HG03064 (cell line): ENCODE measurements around the gene CDK11A.
"Not testable (repeated sequence)": the region's sequence is repeated elsewhere in the genome, so short reads cannot be mapped to it uniquely, and the experiment has no call there.

Experiments used
- ATAC-seq: cut with Tn5 transposase; IDR thresholded peaks from one replicate; pipeline ENCODE4 v1.9.1; 2021; ENCODE audit warnings: low read depth; ENCODE audit not compliant: unreplicated experiment

Gene CDK11A

GRCh38 chr1:1755426-1755825 lies 31.3 kb upstream of the CDK11A start:
- no peak for ATAC-seq

DNA sequence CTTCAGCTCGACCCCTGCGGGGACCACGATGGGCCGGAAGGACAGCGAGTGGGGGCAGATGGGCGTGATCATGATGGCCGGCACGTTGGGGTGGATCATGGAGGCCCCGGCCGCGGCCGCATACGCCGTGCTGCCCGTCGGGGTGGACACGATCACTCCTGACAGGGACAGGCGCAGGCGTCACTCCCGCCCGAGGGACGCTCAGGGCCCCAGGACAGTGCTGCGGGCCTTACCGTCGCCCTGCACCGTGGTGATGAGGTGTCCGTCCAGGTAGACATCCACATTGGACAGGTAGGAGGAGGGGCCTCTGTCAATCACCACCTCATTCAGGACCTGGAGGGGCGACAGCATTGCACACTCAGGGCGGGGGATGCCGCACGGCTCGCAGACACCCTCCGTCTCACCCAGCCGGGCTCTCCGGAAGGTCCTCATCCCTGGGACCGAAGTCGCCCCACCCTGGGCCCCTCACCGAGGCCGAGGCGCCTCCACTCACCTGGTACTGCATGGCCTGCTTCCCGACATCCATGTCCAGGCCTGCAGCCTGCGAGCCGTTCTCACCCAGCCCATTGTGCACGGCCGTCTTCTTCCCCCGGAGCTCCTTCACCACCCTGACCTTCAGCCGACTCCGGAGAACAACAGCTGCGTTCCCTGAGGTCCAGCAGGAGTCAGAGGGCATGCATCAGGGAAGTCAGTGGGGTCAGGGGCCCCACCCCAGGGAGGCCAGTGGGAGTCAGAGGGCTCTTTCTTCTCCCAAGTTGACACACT lies 30.1 kb upstream of the CDK11A start:
- no peak for ATAC-seq

GRCh38 chr1:1753607-1754005 lies 29.4 kb upstream of the CDK11A start:
- ATAC-seq, result no peak

- no peak for ATAC-seq
These were observed 28.8 kb upstream of the CDK11A start for GRCh38 chr1:1752636-1753606.

DNA sequence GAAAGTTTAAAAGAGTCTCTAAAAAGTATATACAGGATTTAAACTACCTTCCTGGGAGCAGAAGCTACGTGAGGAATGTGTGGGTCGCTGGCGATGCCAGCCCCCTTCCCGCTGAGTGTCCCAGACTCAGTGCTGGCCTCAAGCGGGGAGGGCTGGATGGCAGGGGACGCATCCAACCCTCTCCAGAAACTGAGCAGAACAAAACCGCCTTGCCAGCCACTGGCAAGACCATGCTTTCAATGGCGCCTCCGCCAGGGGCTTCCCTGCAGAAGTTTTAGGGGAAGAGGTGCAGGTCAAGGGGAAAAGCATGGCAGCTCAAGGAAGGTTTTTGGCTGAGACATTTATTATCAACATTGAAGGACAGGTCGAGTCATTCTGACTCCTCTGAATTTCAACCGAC lies 28.0 kb upstream of the CDK11A start:
- no peak for ATAC-seq

DNA sequence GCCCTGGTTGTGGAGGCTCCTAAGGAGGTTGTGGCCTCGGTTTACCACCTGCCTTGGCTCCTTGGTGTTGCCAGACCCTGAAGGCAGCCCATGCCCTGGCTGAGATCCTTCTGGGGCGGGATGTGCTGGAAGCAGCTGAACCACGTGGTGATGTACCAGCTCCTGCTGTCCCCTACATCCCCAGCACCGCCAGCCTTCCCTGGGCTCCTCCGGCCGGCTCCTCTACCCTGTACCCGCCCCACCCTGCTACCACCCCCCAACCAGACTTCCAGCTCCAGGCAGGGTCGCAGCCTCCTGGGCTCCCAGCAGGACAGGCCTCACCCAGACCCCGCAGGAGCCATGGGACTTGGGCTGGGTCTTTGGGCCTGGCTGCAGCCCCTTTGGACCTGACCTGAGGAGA lies 25.8 kb upstream of the CDK11A start:
- ATAC-seq, result not testable (repeated sequence)

DNA sequence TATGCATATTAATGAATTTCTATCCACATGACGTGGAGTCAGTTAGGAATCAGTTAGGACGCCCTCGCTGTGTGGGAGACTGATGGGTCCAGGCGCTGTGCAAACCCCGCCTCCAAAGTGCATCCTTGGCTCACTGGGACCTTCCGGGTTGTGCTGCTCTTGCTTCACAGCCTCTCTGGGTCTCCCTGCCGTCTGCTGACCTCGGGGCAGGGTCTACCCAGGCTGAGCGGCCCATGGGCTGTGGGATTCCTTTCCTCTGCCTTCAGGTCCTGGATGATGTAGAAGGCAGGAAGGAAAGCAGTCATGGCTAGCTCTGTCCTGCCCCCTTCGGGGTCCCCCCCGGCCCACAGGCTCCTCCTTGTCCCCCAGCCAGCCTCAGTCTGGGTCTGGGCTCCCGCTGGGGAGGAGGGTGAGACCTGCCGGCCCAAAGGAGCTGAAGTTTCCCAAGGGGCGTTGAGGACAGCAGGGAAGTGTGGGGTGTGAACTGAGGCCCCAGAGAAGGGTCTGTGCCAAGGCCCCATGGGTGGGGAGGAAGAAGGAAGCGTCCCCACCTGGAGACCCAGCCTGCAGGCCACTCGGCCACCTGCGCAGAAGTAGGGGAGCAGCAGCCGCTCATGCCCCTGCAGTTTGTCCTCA lies 24.6 kb upstream of the CDK11A start:
- no peak for ATAC-seq

DNA sequence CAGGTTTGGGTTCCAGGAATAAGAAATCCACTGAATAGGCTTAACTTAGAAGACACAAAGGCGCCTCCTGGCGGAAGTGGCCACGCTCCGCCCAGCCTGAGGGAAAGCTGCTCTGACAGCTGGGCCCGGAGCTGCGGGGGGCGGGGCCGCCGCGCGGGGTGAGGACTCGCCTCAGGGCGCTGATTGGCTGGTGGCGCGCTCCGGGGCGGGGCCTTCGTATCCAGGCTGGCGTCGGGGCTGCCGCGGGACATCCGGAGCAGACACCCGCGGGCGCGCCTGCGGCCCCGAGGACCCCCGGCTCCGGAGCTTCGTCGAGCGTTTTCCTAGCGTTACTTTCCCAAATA lies 22.4 kb upstream of the CDK11A start:
- ATAC-seq, result peak; percentile 77

GRCh38 chr1:1745651-1746565 lies 21.8 kb upstream of the CDK11A start:
- peak; percentile 50 for ATAC-seq

- ATAC-seq, result not testable (repeated sequence)
These were observed 18.4 kb upstream of the CDK11A start for GRCh38 chr1:1742529-1742928.

GRCh38 chr1:1741013-1741412 lies 16.9 kb upstream of the CDK11A start:
- not testable (repeated sequence) for ATAC-seq

DNA sequence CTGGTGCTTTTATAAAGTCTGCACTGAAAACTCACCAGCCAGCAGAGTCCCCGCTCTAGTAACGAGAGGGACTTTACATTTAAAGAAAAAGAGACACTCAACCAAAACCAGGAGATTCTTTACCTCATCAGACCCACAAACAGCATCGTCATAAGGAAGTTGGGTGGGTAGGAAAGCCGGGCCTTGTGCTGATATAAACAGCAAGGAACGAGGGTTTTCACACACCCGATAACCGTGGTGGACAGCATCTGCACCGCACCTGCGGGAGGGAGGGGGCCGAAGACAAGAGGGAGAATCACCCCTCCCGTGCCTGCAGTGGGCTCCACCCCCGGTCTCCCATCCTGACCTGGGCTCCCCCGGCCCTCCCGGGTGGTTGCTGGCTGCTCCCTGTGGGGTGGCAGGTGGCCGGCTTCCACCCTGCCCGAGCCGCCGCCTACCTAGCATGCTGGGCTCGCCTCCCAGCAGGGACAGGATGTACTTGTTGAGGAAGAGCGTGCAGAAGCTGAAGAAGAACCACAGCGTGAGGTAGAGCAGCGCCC lies 14.7 kb upstream of the CDK11A start:
- not testable (repeated sequence) for ATAC-seq

GRCh38 chr1:1737675-1738590 lies 13.8 kb upstream of the CDK11A start:
- ATAC-seq, result not testable (repeated sequence)

- no peak for ATAC-seq
These were observed 8.2 kb upstream of the CDK11A start for GRCh38 chr1:1732381-1732780.

DNA sequence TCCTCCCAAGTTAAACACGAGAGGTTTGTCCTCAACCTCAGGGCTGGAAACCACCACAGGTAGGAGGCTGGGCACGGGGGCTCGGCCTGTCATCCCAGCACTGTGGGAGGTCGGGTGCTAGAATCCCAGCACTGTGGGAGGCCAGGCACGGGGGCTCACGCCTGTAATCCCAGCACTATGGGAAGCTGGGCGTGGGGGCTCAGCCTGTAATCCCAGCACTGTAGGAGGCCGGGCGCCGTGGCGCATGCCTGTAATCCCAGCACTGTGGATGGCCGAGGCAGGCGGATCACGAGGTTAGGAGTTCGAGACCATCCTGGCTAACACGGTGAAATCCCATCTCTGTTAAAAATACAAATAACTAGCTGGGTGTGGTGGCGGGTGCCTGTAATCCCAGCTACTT lies 6.7 kb upstream of the CDK11A start:
- no peak for ATAC-seq

DNA sequence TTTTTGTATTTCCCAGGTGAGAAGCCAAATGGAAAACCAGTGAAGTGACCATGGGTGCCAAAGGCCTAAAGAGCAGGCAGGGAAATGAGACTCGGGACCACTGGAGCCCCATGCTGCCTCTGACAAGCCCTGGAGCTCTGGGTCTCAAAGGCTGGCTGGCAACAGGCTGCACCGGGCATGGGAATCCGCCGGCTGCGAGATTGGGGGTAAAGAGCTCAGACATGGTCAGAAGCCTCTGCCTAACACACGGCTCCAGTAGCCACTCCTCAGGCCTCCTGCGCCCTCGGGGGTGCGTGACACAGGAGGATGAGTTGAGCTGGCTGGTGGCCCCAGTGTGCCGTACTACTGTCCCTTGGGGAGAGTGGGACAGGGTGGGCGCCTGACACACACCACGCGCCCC lies 6.1 kb upstream of the CDK11A start:
- ATAC-seq, result not testable (repeated sequence)

DNA sequence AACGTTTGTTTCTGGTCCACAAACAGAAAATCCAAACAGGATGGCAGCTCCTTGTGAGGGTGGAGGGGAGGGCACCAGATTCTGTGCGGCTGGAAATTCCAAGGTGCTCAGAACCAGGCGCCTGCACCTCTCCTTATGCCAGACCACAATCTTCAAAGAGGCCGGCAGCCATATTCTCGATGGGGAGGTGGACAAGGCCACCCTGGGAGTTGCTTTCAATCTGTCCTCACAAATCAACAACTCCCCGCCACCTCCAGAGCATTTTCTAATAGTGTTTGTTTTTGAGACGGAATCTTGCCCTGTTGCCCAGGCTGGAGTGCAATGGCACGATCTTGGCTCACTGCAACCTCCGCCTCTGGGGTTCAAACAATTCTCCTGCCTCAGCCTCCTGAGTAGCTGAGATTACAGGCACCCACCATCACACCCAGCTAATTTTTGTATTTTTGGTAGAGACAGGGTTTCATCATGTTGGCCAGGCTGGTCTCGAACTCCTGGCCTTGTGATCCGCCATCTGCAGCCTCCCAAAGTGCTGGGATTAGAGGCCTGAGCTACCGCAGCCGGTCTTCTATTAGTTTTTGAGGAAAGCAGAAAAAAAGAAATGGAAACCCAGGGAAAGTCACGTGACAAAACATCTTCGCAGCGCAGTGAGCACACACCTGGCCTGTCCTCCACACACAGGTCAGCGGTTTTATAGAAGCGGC lies 5.1 kb upstream of the CDK11A start:
- not testable (repeated sequence) for ATAC-seq

DNA sequence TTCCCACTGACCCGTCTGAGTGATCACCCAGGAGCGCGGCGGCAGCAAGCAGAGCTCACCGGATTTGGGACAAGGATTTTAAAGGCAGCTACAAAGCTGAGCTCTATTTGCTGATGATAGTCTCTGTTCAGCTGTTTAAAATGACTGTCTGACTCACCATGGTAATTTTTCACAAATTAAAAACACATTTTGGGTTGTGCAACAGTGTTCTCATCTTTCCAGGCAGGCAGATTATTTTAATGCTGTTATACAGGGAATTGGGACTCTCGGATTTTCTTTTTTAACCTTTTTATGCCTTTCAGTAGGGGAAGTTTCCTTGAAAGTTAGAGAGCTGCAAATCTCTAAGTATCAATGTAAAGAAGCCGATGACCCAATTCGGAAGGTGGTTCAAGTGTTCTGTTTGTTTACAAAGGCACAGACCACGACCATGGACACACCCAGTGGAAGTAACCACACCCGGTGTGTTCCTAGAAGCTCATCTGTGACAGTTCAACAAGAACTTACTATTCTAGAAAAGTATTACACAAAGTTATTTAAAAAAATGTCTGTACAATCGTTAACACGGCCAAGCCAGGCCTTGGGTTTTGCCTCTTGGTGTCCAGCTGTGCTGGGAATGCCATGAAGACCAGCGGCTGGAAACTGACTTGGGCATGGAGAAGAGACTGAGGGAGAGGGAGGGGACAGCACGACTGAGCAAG lies 4.3 kb upstream of the CDK11A start:
- ATAC-seq, result not testable (repeated sequence)
